Osteoblast (primary cell): ENCODE measurements around the gene TBC1D21. TPM values are rescaled to one million over a fixed set of nuclear protein-coding genes. Genes with fewer than 3 reads are reported as not detected.

ENCODE experiments used
- DNase-seq: peaks from one replicate; pipeline ENCODE4 v3.0.0; 2011; ENCODE audit warnings: low spot score, mixed read lengths; ENCODE audit not compliant: insufficient read length; ENCODE audit errors: missing footprints
- H2AFZ ChIP-seq: 2 replicates; pipeline ENCODE4 v1.6.0; 2011; ENCODE audit warnings: mild to moderate bottlenecking, low read length
- H3K27ac ChIP-seq: 2 replicates; pipeline ENCODE4 v1.5.1; 2011; ENCODE audit warnings: mild to moderate bottlenecking, low read depth, low read length, moderate library complexity
- H3K27me3 ChIP-seq: 2 replicates; pipeline ENCODE4 v1.6.0; 2012; ENCODE audit warnings: mild to moderate bottlenecking, control low read depth, inconsistent platforms, low read length, moderate library complexity; ENCODE audit not compliant: insufficient read depth
- H3K36me3 ChIP-seq: 2 replicates; pipeline ENCODE4 v1.5.1; 2011; ENCODE audit warnings: mild to moderate bottlenecking, low read length, control low read depth, moderate library complexity; ENCODE audit not compliant: insufficient read depth
- H3K4me1 ChIP-seq: 2 replicates; pipeline ENCODE4 v1.5.1; 2011; ENCODE audit warnings: mild to moderate bottlenecking, low read length, control low read depth, moderate library complexity; ENCODE audit not compliant: insufficient read depth
- H3K4me2 ChIP-seq: 2 replicates; pipeline ENCODE4 v1.6.0; 2011; ENCODE audit warnings: mild to moderate bottlenecking, low read length; ENCODE audit not compliant: insufficient read depth
- H3K4me3 ChIP-seq: fragments of 200-600 bp; sonication (generic); 3 replicates; pipeline ENCODE4 v1.5.1; 2012; ENCODE audit warnings: mild to moderate bottlenecking, low read length, inconsistent platforms; ENCODE audit not compliant: insufficient read depth
- H3K79me2 ChIP-seq: 2 replicates; pipeline ENCODE4 v1.6.0; 2012; ENCODE audit warnings: mild to moderate bottlenecking, low read length, control low read depth, inconsistent platforms; ENCODE audit not compliant: insufficient read depth
- H3K9me3 ChIP-seq: 2 replicates; pipeline ENCODE4 v1.5.1; 2011; ENCODE audit warnings: low read depth, low read length, control low read depth
- H4K20me1 ChIP-seq: 2 replicates; pipeline ENCODE4 v1.6.0; 2012; ENCODE audit warnings: mild to moderate bottlenecking, low read length, control low read depth; ENCODE audit not compliant: insufficient read depth
- CTCF ChIP-seq: IDR thresholded peaks from 2 replicates; pipeline ENCODE4 v1.5.1; 2011; ENCODE audit warnings: mild to moderate bottlenecking, low read depth, low read length, moderate library complexity; ENCODE audit errors: extremely low read depth
- total RNA-seq: library from RNA; depleted of rRNA; stranded (reverse); fragments of >200 nt; gene quantifications from 2 replicates; pipeline ENCODE4 v1.2.3, GENCODE V29; 2012

Gene TBC1D21
- total RNA-seq, 1 donor: not detected

DNA sequence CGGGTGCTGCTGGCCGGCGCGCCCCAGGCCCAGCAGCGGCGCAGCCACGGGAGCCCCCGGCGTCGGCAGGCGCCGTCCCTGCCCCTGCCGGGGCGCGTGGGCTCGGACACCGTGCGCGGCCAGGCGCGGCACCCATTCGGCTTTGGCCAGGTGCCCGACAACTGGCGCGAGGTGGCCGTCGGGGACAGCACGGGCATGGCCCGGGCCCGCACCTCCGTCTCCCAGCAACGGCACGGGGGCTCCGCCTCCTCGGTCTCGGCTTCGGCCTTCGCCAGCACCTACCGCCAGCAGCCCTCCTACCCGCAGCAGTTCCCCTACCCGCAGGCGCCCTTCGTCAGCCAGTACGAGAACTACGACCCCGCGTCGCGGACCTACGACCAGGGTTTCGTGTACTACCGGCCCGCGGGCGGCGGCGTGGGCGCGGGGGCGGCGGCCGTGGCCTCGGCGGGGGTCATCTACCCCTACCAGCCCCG lies 53.7 kb downstream of the TBC1D21 start:
- TF ChIP-seq CTCF: no peak
- DNase-seq: peak; percentile 94
- Histone ChIP-seq H2AFZ (no peak overlapping the region), H3K4me1 (peaks cover 75% of the 10 kb centered on the region), H4K20me1 (peaks cover 36% of the 10 kb centered on the region), H3K9me3 (no peaks in the 10 kb centered on the region), H3K4me2 (peak overlapping the region; percentile 94), H3K27ac (peak overlapping the region; percentile 65), H3K36me3 (peaks cover 14% of the 10 kb centered on the region), H3K79me2 (peaks cover 79% of the 10 kb centered on the region), H3K27me3 (no peaks in the 10 kb centered on the region), H3K4me3 (peak overlapping the region; percentile 87)

- peak; percentile 35 for TF ChIP-seq CTCF
- Histone ChIP-seq H3K9me3 (no peaks in the 10 kb centered on the region), H3K27ac (peak overlapping the region; percentile 65), H3K27me3 (no peaks in the 10 kb centered on the region), H3K36me3 (peaks cover 19% of the 10 kb centered on the region), H2AFZ (no peak overlapping the region), H3K4me1 (peaks cover 73% of the 10 kb centered on the region), H4K20me1 (peaks cover 41% of the 10 kb centered on the region), H3K4me3 (peak overlapping the region; percentile 87), H3K4me2 (peak overlapping the region; percentile 94), H3K79me2 (peaks cover 79% of the 10 kb centered on the region)
- peak; percentile 97 for DNase-seq
Measured at GRCh38 chr15:73927476-73928240, 54.3 kb downstream of the TBC1D21 start.

- Histone ChIP-seq H3K27ac (peak overlapping the region; percentile 65), H3K36me3 (peaks cover 24% of the 10 kb centered on the region), H3K4me1 (peaks cover 70% of the 10 kb centered on the region), H3K4me3 (peak overlapping the region; percentile 87), H3K4me2 (peak overlapping the region; percentile 94), H3K79me2 (peaks cover 82% of the 10 kb centered on the region), H2AFZ (no peak overlapping the region), H3K9me3 (no peaks in the 10 kb centered on the region), H3K27me3 (no peaks in the 10 kb centered on the region), H4K20me1 (peaks cover 46% of the 10 kb centered on the region)
- peak; percentile 85 for DNase-seq
- no peak for TF ChIP-seq CTCF
Measured at GRCh38 chr15:73928241-73928579, 54.8 kb downstream of the TBC1D21 start.

GRCh38 chr15:73928971-73929627 lies 55.7 kb downstream of the TBC1D21 start:
- H2AFZ ChIP-seq: no peak overlapping the region
- no peaks in the 10 kb centered on the region for H3K9me3 ChIP-seq
- peaks cover 91% of the 10 kb centered on the region for H3K79me2 ChIP-seq
- H3K4me1 ChIP-seq: peaks cover 67% of the 10 kb centered on the region
- H3K4me3 ChIP-seq: peak overlapping the region; percentile 87
- H3K27me3 ChIP-seq: no peaks in the 10 kb centered on the region
- H3K27ac ChIP-seq: peak overlapping the region; percentile 85
- H3K4me2 ChIP-seq: peak overlapping the region; percentile 94
- no peak for TF ChIP-seq CTCF
- DNase-seq: peak; percentile 57
- H3K36me3 ChIP-seq: peaks cover 31% of the 10 kb centered on the region
- peaks cover 55% of the 10 kb centered on the region for H4K20me1 ChIP-seq
